PC-9 (cell line): ENCODE results near the gene RYR3. TPM values are rescaled to one million over a fixed set of nuclear protein-coding genes. Genes with fewer than 3 reads are reported as not detected.

Experiments
- BruUV-seq: library from RNA; stranded (reverse); fragments of 400-500 nt; replicated peaks from 2 replicates; lab custom pipeline; 2021; lab: Mats Ljungman, UMichigan
- CTCF ChIA-PET: fragments of 300-600 bp; sonication (Branson Sonifier 250); formaldehyde crosslinking; loops from one replicate; lab custom pipeline; 2022; ENCODE audit warnings: antibody characterized with exemption; lab: Charles Lee
- POLR2A ChIA-PET: fragments of 300-600 bp; sonication (Branson Sonifier 250); formaldehyde crosslinking; loops from one replicate; lab custom pipeline; 2022; ENCODE audit warnings: antibody characterized with exemption; ENCODE audit not compliant: unreplicated experiment; lab: Charles Lee
- DNase-seq, 2 experiments: peaks; one replicate each; pipeline versions ENCODE4 v3.0.0 to v3.0.0-alpha.2; 2015 to 2022; ENCODE audit warnings: mixed read lengths in 1 of 2
- H2AFZ ChIP-seq: fragments of 200-600 bp; sonication (generic); 2 replicates; pipeline ENCODE4 v1.8.1; 2017; ENCODE audit warnings: antibody characterized with exemption
- H3F3A ChIP-seq: fragments of 200-600 bp; sonication (generic); 2 replicates; pipeline ENCODE4 v1.8.1; 2017; ENCODE audit warnings: antibody characterized with exemption, mild to moderate bottlenecking, low read depth; ENCODE audit not compliant: insufficient read depth
- H3K27ac ChIP-seq: fragments of 200-600 bp; sonication (generic); 2 replicates; pipeline ENCODE4 v1.6.1; 2016; ENCODE audit warnings: mixed run types
- H3K27me3 ChIP-seq: fragments of 200-600 bp; sonication (generic); 2 replicates; pipeline ENCODE4 v1.6.1; 2016; ENCODE audit warnings: low read depth, mixed run types; ENCODE audit not compliant: insufficient read depth
- H3K36me3 ChIP-seq: fragments of 200-600 bp; sonication (generic); 2 replicates; pipeline ENCODE4 v1.6.1; 2016; ENCODE audit warnings: low read depth, mixed run types
- H3K4me1 ChIP-seq: fragments of 200-600 bp; sonication (generic); replicated peaks from 2 replicates; pipeline ENCODE4 v1.6.1; 2016; ENCODE audit warnings: mixed run types; ENCODE audit not compliant: insufficient read depth
- H3K4me2 ChIP-seq: fragments of 200-600 bp; sonication (generic); 2 replicates; pipeline ENCODE4 v1.6.1; 2017; ENCODE audit warnings: mixed run types
- H3K4me3 ChIP-seq: fragments of 200-600 bp; sonication (generic); 2 replicates; pipeline ENCODE4 v1.6.1; 2016; ENCODE audit warnings: mixed run types
- H3K79me2 ChIP-seq: fragments of 200-600 bp; sonication (generic); 2 replicates; pipeline ENCODE4 v1.6.1; 2017; ENCODE audit warnings: low read depth, mixed run types
- H3K9me2 ChIP-seq: fragments of 200-600 bp; sonication (generic); 2 replicates; pipeline ENCODE4 v1.8.1; 2017; ENCODE audit warnings: mild to moderate bottlenecking; ENCODE audit not compliant: insufficient read depth
- H3K9me3 ChIP-seq: fragments of 200-600 bp; sonication (generic); 2 replicates; pipeline ENCODE4 v1.8.1; 2016; ENCODE audit warnings: low read depth; ENCODE audit not compliant: insufficient read depth
- H4K20me1 ChIP-seq: fragments of 200-600 bp; sonication (generic); 2 replicates; pipeline ENCODE4 v1.8.1; 2017; ENCODE audit not compliant: insufficient read depth
- CTCF ChIP-seq: fragments of 200-600 bp; sonication (generic); conservative IDR thresholded peaks from 2 replicates; pipeline ENCODE4 v1.6.1; 2017; ENCODE audit warnings: mixed run types, antibody characterized with exemption, mild to moderate bottlenecking, moderate library complexity
- EZH2 ChIP-seq: fragments of 200-600 bp; sonication (generic); IDR thresholded peaks from 2 replicates; pipeline ENCODE4 v1.8.0; 2017; ENCODE audit warnings: antibody characterized with exemption, low read depth
- intact Hi-C: fragments of 100-400 bp; cut with micrococcal nuclease; formaldehyde crosslinking; loops from one replicate; pipeline ENCODE4 v1.10.0; 2022; ENCODE audit not compliant: unreplicated experiment
- total RNA-seq: library from RNA; stranded (reverse); gene quantifications from 2 replicates; pipeline ENCODE4 v1.2.3, GENCODE V29; 2021

The RYR3 gene
- total RNA-seq, 1 experiment from 2014 or later = 0.15 TPM

- no peak overlapping the region for H3K27ac ChIP-seq
- no peaks in the 10 kb centered on the region for H3K27me3 ChIP-seq
- H3K9me3 ChIP-seq = no peaks in the 10 kb centered on the region; the same call in 1 of the 2 replicates
- peaks cover 9% of the 10 kb centered on the region; the same call in 1 of the 2 replicates for H3F3A ChIP-seq
- H3K79me2 ChIP-seq = no peaks in the 10 kb centered on the region
- intact Hi-C loops = no loop called here
- no peaks in the 10 kb centered on the region for H3K9me2 ChIP-seq
- DNase-seq = no peak
- BruUV-seq = no TSS peak
- no peak overlapping the region for H3K4me3 ChIP-seq
- no peaks in the 10 kb centered on the region for H4K20me1 ChIP-seq
- no peaks in the 10 kb centered on the region for H3K36me3 ChIP-seq
- ChIA-PET CTCF (no interaction called here), POLR2A (interaction anchor here (0.7 kb wide), 1 partner anchor 13 kb away, joined by 22 read pairs; no protein-coding TSS in a partner anchor)
- H3K4me2 ChIP-seq = no peak overlapping the region
- no peak for TF ChIP-seq EZH2
- no peak for TF ChIP-seq CTCF
- H3K4me1 ChIP-seq = peaks cover 21% of the 10 kb centered on the region
- H2AFZ ChIP-seq = no peak overlapping the region
These were observed 140.6 kb downstream of the RYR3 start for GRCh38 chr15:33451385-33451784.

GRCh38 chr15:33453761-33454160 lies 143.0 kb downstream of the RYR3 start:
- Histone ChIP-seq H4K20me1 (no peaks in the 10 kb centered on the region), H3K36me3 (no peaks in the 10 kb centered on the region), H3K9me3 (peaks cover 3% of the 10 kb centered on the region), H3F3A (no peaks in the 10 kb centered on the region; the same call in 1 of the 2 replicates), H3K27me3 (no peaks in the 10 kb centered on the region), H3K4me1 (peaks cover 22% of the 10 kb centered on the region), H3K9me2 (no peaks in the 10 kb centered on the region), H3K27ac (no peak overlapping the region), H3K4me3 (no peak overlapping the region), H2AFZ (no peak overlapping the region), H3K4me2 (no peak overlapping the region), H3K79me2 (no peaks in the 10 kb centered on the region)
- no TSS peak for BruUV-seq
- DNase-seq = no peak
- intact Hi-C loops = no loop called here
- TF ChIP-seq CTCF = no peak
- TF ChIP-seq EZH2 = no peak
- CTCF ChIA-PET = no interaction called here
- POLR2A ChIA-PET = no interaction called here

- H3K9me2 ChIP-seq = no peaks in the 10 kb centered on the region
- no peaks in the 10 kb centered on the region for H3K79me2 ChIP-seq
- H4K20me1 ChIP-seq = no peaks in the 10 kb centered on the region
- intact Hi-C loops = no loop called here
- H3F3A ChIP-seq = no peaks in the 10 kb centered on the region
- ChIA-PET POLR2A (no interaction called here), CTCF (no interaction called here)
- no peaks in the 10 kb centered on the region for H3K27me3 ChIP-seq
- H3K4me2 ChIP-seq = no peak overlapping the region
- TF ChIP-seq CTCF (no peak), EZH2 (no peak)
- peaks cover 22% of the 10 kb centered on the region for H3K4me1 ChIP-seq
- DNase-seq = no peak
- no peak overlapping the region for H3K4me3 ChIP-seq
- H3K9me3 ChIP-seq = peaks cover 3% of the 10 kb centered on the region
- no peak overlapping the region for H3K27ac ChIP-seq
- BruUV-seq = no TSS peak
- no peaks in the 10 kb centered on the region for H3K36me3 ChIP-seq
- no peak overlapping the region for H2AFZ ChIP-seq
These were observed 143.6 kb downstream of the RYR3 start for GRCh38 chr15:33454346-33454745.
